ENCODE data around the gene DHRS2.
"Not testable (repeated sequence)": the region's sequence is repeated elsewhere in the genome, so short reads cannot be mapped to it uniquely, and the experiment has no call there.

Gene DHRS2, protein sequence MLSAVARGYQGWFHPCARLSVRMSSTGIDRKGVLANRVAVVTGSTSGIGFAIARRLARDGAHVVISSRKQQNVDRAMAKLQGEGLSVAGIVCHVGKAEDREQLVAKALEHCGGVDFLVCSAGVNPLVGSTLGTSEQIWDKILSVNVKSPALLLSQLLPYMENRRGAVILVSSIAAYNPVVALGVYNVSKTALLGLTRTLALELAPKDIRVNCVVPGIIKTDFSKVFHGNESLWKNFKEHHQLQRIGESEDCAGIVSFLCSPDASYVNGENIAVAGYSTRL

DNA sequence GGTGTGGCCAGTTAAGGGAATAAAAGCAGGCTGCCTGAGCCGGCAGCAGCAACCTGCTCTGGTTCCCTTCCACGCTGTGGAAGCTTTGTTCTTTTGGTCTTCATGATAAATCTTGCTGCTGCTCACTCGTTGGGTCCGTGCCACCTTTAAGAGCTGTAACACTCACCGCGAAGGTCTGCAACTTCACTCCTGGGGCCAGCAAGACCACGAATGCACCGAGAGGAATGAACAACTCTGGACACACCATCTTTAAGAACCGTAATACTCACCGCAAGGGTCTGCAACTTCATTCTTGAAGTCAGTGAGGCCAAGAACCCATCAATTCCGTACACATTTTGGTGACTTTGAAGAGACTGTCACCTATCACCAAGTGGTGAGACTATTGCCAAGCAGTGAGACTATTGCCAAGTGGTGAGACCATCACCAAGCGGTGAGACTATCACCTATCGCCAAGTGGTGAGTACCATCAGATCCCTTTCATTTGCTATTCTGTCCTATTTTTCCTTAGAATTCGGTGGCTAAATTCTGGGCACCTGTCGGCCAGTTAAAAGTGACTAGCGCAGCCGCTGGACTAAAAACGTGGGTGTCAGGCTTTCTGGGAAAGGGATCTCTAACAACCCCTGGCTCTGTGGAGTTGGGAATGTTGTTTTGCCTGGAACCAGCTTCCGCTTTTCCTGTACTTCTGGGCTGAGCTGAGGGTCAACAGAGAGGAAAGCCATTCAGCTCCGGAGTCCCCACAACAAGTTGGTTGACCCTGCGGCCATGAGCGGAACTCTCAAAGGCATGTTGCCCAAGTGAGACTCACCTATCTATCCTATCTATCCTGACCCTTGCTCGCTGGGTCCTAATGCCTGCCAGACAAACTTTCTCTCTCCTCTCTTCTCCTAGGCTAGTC is at the start of gene DHRS2:
TSS of gene DHRS2 (plus strand) at position 48 of the 895 bp plus-strand sequence. CDS start 2,501 bp downstream, outside the sequence.
- peak; percentile 14 for DNase-seq (ENCODE audit: low read depth, low spot score)

DNA sequence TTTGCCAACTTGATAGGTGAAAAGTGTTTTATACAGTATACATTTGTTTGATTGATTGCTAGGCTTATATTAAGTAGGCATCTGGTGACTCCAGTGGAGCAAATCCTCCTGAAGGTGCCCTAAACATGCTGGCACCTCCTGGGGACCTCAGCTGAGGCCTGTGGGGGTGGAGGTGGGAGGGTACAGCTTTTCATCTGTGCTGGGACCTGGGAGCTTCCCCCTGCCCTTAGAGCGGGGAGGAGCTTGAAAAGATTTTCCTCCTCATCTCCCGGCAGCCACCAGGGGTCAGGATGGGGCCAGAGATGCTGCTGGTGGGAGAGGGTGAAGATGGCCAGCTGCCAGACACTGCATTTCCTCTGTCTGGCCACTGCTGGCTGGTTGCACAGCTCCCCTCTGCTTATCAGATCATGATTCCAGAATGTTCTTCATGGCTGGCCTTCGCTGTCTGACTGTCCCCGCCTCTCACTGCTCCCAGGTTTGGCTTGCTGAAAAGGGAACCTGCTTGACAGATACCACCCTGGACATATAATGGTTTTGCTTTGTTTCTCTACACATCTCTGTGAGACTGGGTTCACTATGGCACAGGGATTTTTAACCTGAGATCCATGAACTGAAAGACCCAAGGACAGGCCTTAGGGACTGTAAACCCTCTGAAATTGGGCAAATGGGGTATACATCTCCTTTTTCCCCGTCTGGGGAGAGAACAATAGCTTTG is 47.1 kb upstream of the DHRS2 start:
- peak; percentile 92 for DNase-seq (ENCODE audit: low read depth, low spot score)

DNA sequence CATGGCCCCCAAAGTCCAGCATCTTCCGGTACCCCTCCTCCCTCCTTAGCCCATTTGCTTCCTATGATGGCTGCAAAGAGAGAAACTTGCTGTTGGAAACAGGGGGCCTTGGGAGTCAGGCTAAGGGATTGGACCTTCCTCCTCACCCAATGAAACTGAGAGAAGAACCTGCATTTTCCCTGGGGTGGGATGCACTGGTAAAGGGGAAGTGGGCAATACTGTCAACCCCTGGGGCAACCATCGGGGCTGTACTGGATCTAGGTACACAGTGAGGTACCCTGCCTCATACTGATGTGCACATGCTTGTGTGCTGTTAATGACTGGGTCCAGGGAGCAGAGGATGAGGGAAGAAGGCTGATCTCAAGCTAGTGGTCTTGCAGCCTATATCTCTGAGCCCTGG is 46.6 kb upstream of the DHRS2 start:
- DNase-seq (ENCODE audit: low read depth, low spot score), result no peak

DNA sequence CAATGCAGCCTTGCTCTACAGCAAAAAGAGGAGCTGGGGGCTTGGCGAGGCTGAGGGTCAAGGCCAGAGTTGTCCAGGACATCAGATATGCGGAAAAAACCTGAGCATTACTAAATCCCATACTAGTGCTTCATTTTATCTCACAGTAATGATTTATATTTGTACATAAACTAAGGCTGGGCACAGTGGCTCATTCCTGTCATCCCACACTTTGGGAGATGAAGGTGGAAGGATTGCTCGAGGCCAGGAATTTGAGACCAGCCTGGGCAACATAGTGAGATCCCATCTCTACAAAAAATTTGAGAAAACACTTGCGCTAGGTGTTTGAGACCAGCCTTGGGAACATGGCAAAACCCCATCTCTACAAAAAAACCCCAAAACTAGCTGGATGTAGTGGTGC is 46.0 kb upstream of the DHRS2 start:
- DNase-seq (ENCODE audit: low read depth, low spot score), result no peak

DNA sequence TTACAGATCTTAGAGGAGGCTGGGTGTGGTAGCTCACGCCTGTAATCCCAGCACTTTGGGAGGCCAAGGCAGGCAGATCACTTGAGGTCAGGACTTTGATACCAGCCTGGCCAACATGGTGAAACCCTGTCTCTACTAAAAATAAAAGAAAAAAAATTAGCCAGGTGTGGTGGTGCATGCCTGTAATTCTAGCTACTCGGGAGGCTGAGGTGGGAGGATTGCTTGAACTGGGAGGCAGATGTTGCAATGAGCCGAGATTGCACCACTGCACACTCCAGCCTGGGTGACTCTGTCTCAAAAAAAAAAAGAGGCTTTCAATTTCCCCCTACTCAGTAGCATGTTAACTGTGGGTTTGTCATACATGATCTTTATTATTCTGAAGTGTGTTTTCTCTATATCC is 42.0 kb upstream of the DHRS2 start:
- not testable (repeated sequence) for DNase-seq (ENCODE audit: low read depth, low spot score)

DNA sequence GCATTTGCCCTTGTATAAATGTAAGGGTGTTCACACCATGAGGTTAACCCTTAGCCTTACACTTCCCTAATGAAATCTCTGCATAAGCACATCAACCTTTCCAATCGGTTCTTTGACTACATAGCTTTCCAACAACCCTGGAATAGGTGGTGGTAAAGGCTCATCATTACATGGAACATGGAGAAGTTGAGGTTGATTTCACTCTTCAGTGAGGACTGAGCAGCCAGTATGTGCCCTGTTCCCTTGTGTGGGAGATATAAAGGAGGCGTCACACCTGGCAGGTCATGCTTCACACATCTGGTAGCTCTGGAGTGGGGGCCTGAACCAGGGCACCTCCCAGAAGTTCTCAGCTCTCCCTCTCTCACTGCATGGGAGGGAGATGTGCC is 35.8 kb upstream of the DHRS2 start:
- DNase-seq (ENCODE audit: low read depth, low spot score), result no peak

DNA sequence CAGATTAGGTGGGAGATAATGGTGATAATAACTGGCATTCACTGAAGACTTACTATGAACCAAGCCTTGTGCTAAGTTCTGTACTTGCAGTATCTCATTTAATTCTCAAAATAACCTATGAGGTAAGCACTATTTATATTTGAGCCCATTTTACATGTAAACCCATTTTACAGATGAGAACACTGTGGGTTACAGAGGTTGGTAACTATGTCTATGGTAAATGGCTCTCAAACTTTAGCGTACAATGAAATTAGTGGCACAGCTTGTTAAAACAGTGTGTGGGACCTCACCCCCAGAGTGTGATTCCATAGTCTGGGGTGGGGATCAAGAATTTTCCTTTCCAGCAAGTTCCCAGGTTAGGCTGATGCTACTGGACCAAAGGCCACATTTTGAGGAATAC is 35.4 kb upstream of the DHRS2 start:
- DNase-seq (ENCODE audit: low read depth, low spot score), result no peak

DNA sequence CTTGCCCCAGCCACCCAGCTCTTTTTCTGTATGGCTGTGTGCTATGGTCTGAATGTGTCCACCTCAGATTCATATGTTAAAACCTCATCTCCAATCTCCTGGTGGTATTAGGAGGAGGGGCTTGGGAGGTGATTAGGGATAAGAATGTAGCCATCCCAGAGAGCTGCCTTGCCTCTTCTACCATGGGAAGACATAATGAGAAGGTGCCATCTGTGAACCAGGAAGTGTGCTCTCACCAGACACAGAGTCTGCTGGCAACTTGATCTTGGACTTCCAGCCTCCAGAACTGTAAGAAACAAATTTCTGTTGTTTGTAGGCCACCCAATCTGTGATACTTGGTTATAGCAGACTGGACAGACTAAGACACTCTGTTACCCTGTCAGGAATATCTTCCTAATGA is 34.7 kb upstream of the DHRS2 start:
- DNase-seq (ENCODE audit: low read depth, low spot score), result no peak

DNA sequence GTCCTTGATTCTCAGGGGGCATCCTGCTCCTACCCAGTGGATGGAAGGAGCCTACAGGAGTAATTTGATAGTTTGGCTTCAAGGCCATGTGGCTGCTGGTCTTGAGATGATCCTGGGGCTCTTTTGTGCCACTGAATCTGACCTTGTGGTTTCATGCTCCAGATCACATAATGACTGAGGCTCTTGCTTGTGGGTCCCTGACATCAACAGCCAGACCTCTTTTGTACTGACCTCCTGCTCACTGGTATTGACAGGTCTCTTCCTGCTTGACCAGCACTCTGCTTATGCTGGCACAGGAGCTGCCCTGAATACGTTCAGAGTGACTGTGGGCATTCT is 34.4 kb upstream of the DHRS2 start:
- DNase-seq (ENCODE audit: low read depth, low spot score), result no peak

DNA sequence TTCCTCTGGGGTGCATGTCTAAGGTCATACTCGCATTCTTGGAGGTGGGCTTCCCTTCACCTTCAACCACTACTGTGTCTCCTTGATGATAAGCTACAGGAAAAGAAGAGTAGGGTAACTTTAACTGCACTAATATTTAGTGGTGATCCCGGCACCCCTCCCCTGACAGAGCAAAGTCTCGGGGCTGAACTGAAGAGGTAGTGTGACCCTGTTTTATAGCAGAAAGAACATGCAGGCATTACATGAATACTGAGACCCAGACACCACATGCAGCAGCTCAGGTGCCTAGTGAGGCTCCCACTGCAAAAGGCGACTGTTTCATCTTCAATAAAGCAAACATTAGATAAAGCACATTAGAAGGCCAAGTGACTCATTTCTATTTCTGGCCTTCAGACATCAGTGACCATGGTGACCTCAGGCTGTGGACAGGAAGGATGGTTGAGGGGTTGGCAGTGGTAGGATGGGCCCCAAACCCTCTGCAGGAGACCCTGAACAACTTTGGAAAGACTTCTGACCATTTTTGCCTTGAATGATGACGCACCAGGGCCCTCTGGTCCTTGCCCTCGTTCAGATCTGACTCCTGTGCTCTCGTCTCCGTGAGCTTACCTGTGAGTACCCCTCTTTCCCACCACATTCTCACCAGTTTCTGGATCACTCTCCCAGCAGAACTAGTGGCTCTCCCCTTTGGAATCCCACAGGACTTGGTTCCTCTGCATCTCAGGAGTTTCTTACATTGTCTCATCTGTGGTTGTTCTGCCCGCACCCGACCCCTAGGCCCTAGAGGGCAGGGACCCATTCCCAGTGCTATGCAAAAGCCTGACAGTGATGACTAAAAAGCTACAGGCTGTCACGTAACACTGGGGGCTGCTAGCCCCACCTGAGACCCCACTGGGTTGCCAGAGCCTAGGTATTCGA is 33.7 kb upstream of the DHRS2 start:
- no peak for DNase-seq (ENCODE audit: low read depth, low spot score)

DNA sequence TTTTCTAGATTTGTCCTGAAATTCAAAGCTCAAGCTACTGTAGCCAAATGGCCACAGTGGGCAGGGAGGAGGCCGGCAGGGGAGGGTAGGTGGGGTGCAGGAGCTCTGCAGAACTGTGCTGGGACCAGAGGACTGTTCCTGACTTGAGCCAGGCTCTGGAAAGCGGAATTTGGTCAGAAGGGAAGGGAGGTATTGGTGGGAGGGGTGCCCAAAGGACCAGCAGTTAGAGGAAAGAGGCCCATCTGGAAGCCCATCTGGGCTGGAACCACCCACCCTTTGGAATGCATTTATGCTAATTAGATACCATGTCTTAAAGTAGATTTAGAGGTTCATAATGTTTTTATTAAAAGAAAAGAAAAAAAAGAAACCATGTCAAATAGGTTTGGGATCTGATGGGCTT is 33.1 kb upstream of the DHRS2 start:
- DNase-seq (ENCODE audit: low read depth, low spot score), result no peak

DNA sequence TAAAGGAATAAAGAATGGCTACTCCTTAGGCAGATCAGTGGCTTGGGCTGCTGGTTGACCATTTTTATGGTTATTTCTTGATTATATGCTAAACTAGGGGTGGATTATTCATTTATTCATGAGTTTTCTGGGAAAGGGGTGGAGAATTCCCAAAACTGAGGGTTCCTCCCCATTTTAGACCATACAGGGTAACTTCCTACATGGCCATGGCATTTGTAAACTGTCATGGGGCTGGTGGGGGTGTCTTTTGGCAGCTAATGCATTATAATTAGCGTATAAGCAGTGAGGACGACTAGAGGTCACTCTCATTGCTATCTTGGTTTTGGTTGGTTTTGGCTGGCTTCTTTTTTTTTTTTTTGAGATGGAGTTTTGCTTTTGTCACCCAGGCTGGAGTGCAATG is 32.0 kb upstream of the DHRS2 start:
- no peak for DNase-seq (ENCODE audit: low read depth, low spot score)

DNA sequence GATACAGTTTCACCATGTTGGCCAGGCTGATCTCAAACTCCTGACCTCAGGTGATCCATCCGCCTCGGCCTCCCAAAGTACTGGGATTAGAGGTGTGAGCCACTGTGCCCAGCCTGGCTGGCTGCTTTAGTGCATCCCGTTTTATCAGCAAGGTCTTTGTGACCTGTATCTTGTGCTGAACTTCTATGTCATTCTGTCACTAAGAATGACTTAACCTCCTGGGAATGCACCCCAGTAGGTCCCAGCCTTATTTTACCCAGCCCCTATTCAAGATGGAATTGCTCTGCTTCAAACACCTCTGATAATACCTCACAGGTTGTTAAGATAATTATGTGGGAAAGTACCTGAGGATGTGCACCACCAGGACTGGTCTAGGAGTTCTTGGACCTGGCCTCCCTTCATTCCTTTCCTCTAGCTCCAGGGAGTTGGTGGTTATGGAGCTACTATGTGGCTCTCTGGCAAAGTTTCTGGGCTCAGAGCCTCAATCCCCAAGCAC is 31.4 kb upstream of the DHRS2 start:
- DNase-seq (ENCODE audit: low read depth, low spot score), result no peak

DNA sequence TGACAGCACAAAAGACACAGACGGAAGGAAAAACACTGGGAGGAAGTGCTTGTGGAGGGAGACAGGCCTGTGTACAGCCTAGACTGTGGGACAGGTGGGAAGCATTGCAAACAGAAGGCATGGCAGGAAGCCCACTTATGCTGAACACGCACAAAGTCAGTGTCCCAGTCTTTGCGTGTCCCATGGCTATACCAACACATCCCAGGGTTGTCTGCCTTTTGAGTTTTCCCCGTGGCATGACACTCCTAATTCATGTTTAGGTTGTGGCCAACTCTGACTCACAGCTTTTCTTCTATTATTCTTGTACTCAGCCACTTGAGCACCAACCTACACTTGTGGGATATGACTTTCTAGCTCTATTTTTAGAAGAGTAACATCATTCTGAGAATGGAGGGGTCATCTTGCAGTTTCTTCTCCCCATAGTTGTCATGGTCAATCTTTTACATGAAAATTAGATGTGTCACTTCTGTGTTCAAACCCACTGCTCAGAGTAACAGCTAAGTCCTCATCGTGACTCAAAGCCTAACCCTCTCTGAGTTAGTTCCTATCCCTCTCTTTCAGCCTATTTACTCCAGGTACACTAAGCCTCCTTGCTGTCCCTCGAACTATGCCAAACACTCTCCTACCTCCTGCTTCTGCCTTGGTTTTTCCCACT is 30.1 kb upstream of the DHRS2 start:
- no peak for DNase-seq (ENCODE audit: low read depth, low spot score)

DNA sequence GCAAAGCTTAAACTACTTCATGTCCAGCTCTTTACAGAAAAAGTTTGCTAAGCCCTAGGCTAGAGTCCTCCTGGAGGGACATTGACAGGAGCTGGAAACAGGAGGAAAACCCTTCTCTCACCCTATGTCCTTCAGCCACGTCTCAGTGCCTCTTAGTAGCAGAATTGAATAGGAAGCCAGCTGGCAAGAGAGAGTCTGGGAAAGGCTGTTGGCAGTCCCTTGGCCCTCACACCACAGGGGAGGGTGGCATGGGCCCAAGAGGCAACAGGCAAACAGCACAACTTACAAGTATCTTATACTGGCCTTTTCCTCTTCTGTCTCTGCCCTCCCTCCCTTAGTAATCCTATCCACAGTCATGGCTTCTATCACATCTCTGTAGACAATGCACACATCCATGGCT is 27.7 kb upstream of the DHRS2 start:
- DNase-seq (ENCODE audit: low read depth, low spot score), result no peak

DNA sequence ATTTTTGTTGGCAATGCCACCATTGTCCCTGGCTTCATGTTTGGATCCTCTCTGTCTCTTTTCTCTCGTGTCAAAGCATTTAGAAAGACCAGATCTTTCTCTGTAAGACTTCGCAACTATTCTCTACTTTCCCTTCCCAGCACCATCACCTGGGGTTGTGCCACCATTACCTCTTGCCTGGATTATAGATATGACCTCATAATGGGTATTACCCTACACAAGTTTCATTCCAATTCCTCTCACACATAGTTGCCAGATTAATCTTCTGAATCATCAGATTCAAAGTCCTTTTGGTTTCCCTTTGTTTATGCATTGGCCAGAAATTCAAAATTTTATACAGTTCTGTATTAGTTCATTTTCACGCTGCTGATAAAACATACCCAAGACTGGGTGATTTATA is 27.2 kb upstream of the DHRS2 start:
- no peak for DNase-seq (ENCODE audit: low read depth, low spot score)

DNA sequence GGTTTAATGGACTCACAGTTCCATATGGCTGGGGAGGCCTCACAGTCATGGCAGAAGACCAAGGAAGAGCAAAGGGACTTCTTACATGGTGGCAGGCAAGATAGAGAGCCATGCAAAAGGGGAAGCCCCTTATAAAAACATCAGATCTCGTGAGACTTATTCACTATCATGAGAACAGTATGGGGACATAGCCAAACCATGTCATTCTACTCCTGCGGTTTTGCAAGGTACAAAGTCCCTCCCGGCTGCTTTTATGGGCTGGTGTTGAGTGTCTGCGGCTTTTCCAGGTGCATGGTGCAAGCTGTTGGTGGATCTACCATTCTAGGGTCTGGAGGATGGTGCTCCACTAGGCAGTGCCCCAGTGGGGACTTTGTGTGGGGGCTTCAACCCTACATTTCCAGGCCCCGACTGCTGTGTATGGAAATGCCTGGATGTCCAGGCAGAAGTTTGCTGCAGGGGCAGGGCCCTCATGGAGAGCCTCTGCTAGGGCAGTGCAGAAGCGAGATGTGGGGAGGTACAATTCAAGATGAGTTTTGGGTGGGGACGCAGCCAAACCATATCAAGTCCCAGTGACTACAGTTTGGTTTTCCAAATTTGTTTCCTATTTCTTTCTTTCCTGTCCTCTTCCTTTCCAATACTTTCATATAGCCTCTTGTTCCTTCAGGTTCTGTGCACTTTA is 26.6 kb upstream of the DHRS2 start:
- not testable (repeated sequence) for DNase-seq (ENCODE audit: low read depth, low spot score)

DNA sequence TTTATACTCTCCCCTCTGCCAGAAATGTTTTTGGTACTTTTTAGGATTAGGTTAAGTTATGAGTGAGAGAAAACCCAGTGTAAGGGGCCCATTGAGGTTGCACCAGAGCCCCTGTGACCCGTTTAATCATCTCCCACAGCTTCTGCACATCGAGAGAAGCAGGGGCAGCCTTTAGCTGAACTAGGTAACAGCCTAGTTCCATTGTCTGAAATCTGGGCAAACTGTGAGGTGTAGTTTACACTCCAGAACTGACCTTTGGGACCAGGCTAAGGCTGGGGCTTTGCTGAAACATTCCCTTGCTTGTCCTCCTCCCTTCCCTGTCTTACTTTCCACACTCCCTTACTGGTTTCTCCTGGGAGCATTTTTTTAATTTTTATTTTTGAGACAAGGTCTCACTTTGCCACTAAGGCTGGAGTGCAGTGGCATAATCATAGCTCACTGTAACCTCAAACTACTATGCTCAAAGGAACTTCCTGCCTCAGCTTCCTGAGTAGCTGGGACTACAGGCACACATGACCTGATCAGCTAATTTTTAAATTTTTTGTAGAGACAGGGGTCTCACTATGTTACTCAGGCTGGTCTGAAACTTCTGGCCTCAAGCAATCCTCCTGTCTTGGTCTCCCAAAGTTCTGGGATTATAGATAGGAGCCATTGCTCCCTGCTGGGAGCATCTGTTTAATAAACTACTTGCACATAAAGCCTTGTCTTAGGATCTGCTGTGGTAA is 25.9 kb upstream of the DHRS2 start:
- no peak for DNase-seq (ENCODE audit: low read depth, low spot score)

DNA sequence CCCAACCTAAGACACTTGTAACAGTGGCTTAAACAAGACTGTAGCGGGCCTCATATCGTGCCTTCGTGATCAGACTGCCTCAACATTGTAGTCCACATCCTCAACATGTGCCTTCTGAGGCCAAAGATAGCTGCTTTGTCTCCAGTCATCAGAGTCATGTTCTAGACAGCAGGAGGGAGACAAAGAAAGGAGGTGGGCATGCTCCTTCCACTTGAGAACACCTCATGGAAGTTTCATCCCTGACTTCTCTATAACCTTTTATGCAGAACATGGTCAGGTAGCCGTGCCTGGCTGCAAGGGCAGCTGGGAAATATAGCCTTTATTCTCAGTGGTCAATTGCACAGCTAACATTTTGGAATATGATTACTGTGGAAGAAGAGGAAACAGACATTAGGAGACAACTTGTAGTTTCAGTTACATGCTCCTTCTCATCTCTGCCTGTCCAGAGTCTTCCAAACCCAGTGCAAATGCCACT is 25.3 kb upstream of the DHRS2 start:
- DNase-seq (ENCODE audit: low read depth, low spot score), result no peak

Data from ELF-1 (cell line).